HG03159 (cell line): ENCODE results near the gene SHC4.
"Not testable (repeated sequence)": the region's sequence is repeated elsewhere in the genome, so short reads cannot be mapped to it uniquely, and the experiment has no call there.

Experiments
- ATAC-seq: cut with Tn5 transposase; IDR thresholded peaks from one replicate; pipeline ENCODE4 v1.9.1; 2021; ENCODE audit warnings: mild to moderate bottlenecking, moderate library complexity; ENCODE audit not compliant: unreplicated experiment

SHC4 gene

GRCh38 chr15:48925714-48926223 is 38.0 kb downstream of the SHC4 start:
- ATAC-seq, result no peak

GRCh38 chr15:48924528-48925393 is 39.0 kb downstream of the SHC4 start:
- no peak for ATAC-seq

GRCh38 chr15:48922046-48922445 is 41.7 kb downstream of the SHC4 start:
- ATAC-seq, result no peak

GRCh38 chr15:48916721-48917120 is 47.0 kb downstream of the SHC4 start:
- no peak for ATAC-seq

- no peak for ATAC-seq
These were observed 47.9 kb downstream of the SHC4 start for GRCh38 chr15:48915861-48916260.

- ATAC-seq, result no peak
These were observed 49.0 kb downstream of the SHC4 start for GRCh38 chr15:48914717-48915116.

- ATAC-seq, result no peak
These were observed 50.6 kb downstream of the SHC4 start for GRCh38 chr15:48913141-48913540.

- ATAC-seq, result not testable (repeated sequence)
These were observed 53.2 kb downstream of the SHC4 start for GRCh38 chr15:48910554-48910953.

- not testable (repeated sequence) for ATAC-seq
These were observed 54.4 kb downstream of the SHC4 start for GRCh38 chr15:48909313-48909712.

GRCh38 chr15:48905847-48906246 is 57.9 kb downstream of the SHC4 start:
- no peak for ATAC-seq

GRCh38 chr15:48905216-48905615 is 58.5 kb downstream of the SHC4 start:
- ATAC-seq, result no peak

GRCh38 chr15:48904758-48905157 is 59.0 kb downstream of the SHC4 start:
- ATAC-seq, result no peak

GRCh38 chr15:48899793-48900192 is 63.9 kb downstream of the SHC4 start:
- ATAC-seq, result no peak

- ATAC-seq, result no peak
These were observed 65.3 kb downstream of the SHC4 start for GRCh38 chr15:48898446-48898845.

- no peak for ATAC-seq
These were observed 65.7 kb downstream of the SHC4 start for GRCh38 chr15:48898032-48898431.

- ATAC-seq, result no peak
These were observed 66.6 kb downstream of the SHC4 start for GRCh38 chr15:48896869-48897814.

GRCh38 chr15:48893311-48893710 is 70.4 kb downstream of the SHC4 start:
- no peak for ATAC-seq

GRCh38 chr15:48891232-48891765 is 72.4 kb downstream of the SHC4 start:
- ATAC-seq, result no peak

GRCh38 chr15:48890375-48890972 is 73.2 kb downstream of the SHC4 start:
- no peak for ATAC-seq

GRCh38 chr15:48889925-48890324 is 73.8 kb downstream of the SHC4 start:
- ATAC-seq, result no peak

GRCh38 chr15:48888836-48889235 is 74.9 kb downstream of the SHC4 start:
- no peak for ATAC-seq
